ENCODE measurements around the gene P2RX2. TPM values are rescaled to one million over a fixed set of nuclear protein-coding genes. Genes with fewer than 3 reads are reported as not detected.

P2RX2 gene
- total RNA-seq, 2 donors from 2014 or later: 0.32 to 8.2 TPM

GRCh38 chr12:132614029-132614428 is 4.5 kb upstream of the P2RX2 start:
- 88% methylated on average over 5 of the region's 5 CpGs for WGBS
- intact Hi-C loops (cut with DNase I): loop anchor here (5.0 to 10.0 kb wide), 2 partner anchors 197 to 459 kb away; no protein-coding TSS in a partner anchor
- Histone ChIP-seq H3K27ac (no peak overlapping the region), H3K9me3 (no peaks in the 10 kb centered on the region), H3K36me3 (no peaks in the 10 kb centered on the region), H3K4me1 (replicated peaks) (no peaks in the 10 kb centered on the region), H3K27me3 (replicated peaks; ENCODE audit: insufficient read depth) (no peaks in the 10 kb centered on the region), H3K4me3 (no peak overlapping the region)
- TF ChIP-seq CTCF (IDR thresholded peaks at IDR 0.05) (no peak), POLR2AphosphoS5 (IDR thresholded peaks at IDR 0.05) (no peak), POLR2A (IDR thresholded peaks at IDR 0.05) (no peak)
- no peak for DNase-seq (ENCODE audit: low spot score)

GRCh38 chr12:132614861-132615578 is 3.6 kb upstream of the P2RX2 start:
- Histone ChIP-seq H3K27me3 (replicated peaks; ENCODE audit: insufficient read depth) (no peaks in the 10 kb centered on the region), H3K27ac (no peak overlapping the region), H3K4me3 (no peak overlapping the region), H3K4me1 (replicated peaks) (no peaks in the 10 kb centered on the region), H3K36me3 (no peaks in the 10 kb centered on the region), H3K9me3 (no peaks in the 10 kb centered on the region)
- intact Hi-C loops (cut with DNase I): loop anchor here (5.0 to 10.0 kb wide), 2 partner anchors 198 to 460 kb away; no protein-coding TSS in a partner anchor
- WGBS: 28% methylated on average over 18 of the region's 18 CpGs
- TF ChIP-seq CTCF (IDR thresholded peaks at IDR 0.05) (peak; percentile 56 to 88 (median 80)), POLR2A (IDR thresholded peaks at IDR 0.05) (no peak), POLR2AphosphoS5 (IDR thresholded peaks at IDR 0.05) (peak; percentile 43)
- peak; percentile 73 for DNase-seq (ENCODE audit: low spot score)

- H3K27me3 ChIP-seq (replicated peaks; ENCODE audit: insufficient read depth): no peaks in the 10 kb centered on the region
- DNase-seq (ENCODE audit: low spot score): no peak
- H3K27ac ChIP-seq: no peak overlapping the region
- intact Hi-C loops (cut with DNase I): loop anchor here (10.0 kb wide), 1 partner anchor 461 kb away; no protein-coding TSS in a partner anchor
- WGBS: 78% methylated on average over 16 of the region's 16 CpGs
- H3K9me3 ChIP-seq: no peaks in the 10 kb centered on the region
- no peaks in the 10 kb centered on the region for H3K36me3 ChIP-seq
- TF ChIP-seq CTCF (IDR thresholded peaks at IDR 0.05): no peak
- TF ChIP-seq POLR2A (IDR thresholded peaks at IDR 0.05): no peak
- H3K4me1 ChIP-seq (replicated peaks): no peaks in the 10 kb centered on the region
- no peak overlapping the region for H3K4me3 ChIP-seq
Observed at GRCh38 chr12:132615579-132616038, 3.0 kb upstream of the P2RX2 start.

GRCh38 chr12:132617135-132617701 is 1.4 kb upstream of the P2RX2 start:
- DNase-seq (ENCODE audit: low spot score): no peak
- no peaks in the 10 kb centered on the region for H3K4me1 ChIP-seq (replicated peaks)
- 85% methylated on average over 4 of the region's 4 CpGs for WGBS
- H3K4me3 ChIP-seq: no peak overlapping the region
- H3K36me3 ChIP-seq: no peaks in the 10 kb centered on the region
- intact Hi-C loops (cut with DNase I): loop anchor here (10.0 kb wide), 1 partner anchor 462 kb away; no protein-coding TSS in a partner anchor
- TF ChIP-seq POLR2AphosphoS5 (IDR thresholded peaks at IDR 0.05) (no peak), POLR2A (IDR thresholded peaks at IDR 0.05) (no peak), CTCF (IDR thresholded peaks at IDR 0.05) (no peak)
- no peaks in the 10 kb centered on the region for H3K27me3 ChIP-seq (replicated peaks; ENCODE audit: insufficient read depth)
- H3K9me3 ChIP-seq: no peaks in the 10 kb centered on the region
- H3K27ac ChIP-seq: no peak overlapping the region
